Natural killer cell treated with Interleukin-12 subunit alpha and Interleukin-12 subunit beta and Interleukin-15 and Interleukin-18, amount 100 ng/mL, for 72 hours (primary cell): ENCODE results near the gene BAZ1A. TPM values are rescaled to one million over a fixed set of nuclear protein-coding genes. Genes with fewer than 3 reads are reported as not detected.
A peak's percentile ranks its signal among the peaks of the same experiment; 100 is the strongest.
"Not testable (repeated sequence)": the region's sequence is repeated elsewhere in the genome, so short reads cannot be mapped to it uniquely, and the experiment has no call there.

Source experiments
- ATAC-seq, 2 donors: fragments of 150-1000 bp; cut with Tn5 transposase in 1 of 2; sonication (Bioruptor Pico), chemical (Tn5 transposase) in 1 of 2; 2 replicates each; pipeline ENCODE4 v1.10.0; 2021
- DNase-seq: peaks from one replicate; pipeline ENCODE4 v3.0.0; 2022; ENCODE audit warnings: low spot score
- H3K27ac Mint-ChIP-seq, 2 donors: 1 replicate in 1 of 2; 2 replicates in 1 of 2; pipeline ENCODE4 v1.8.0; 2022; ENCODE audit warnings: mixed read lengths in 2 of 2, mild to moderate bottlenecking in 1 of 2, moderate library complexity in 1 of 2
- H3K27me3 Mint-ChIP-seq, 2 donors: 1 replicate in 1 of 2; 2 replicates in 1 of 2; pipeline ENCODE4 v1.8.0; 2022; ENCODE audit warnings: mixed read lengths in 2 of 2
- H3K36me3 Mint-ChIP-seq: one replicate; pipeline ENCODE4 v1.8.0; 2022; ENCODE audit warnings: mixed read lengths
- H3K4me1 Mint-ChIP-seq, 2 donors: 1 replicate in 1 of 2; 2 replicates in 1 of 2; pipeline ENCODE4 v1.8.0; 2022; ENCODE audit warnings: low read depth in 2 of 2, mixed read lengths in 2 of 2, mild to moderate bottlenecking in 1 of 2
- H3K4me3 Mint-ChIP-seq: one replicate; pipeline ENCODE4 v1.8.0; 2022; ENCODE audit warnings: mixed read lengths
- H3K9me3 Mint-ChIP-seq: 2 replicates; pipeline ENCODE4 v1.8.0; 2022; ENCODE audit warnings: mixed read lengths
- total RNA-seq, 2 donors: library from RNA; stranded (reverse); gene quantifications; one replicate each; pipeline ENCODE4 v1.2.3, GENCODE V29; 2022

The BAZ1A gene
- total RNA-seq, 2 donors from 2014 or later = 88.3 to 93.6 TPM

DNA sequence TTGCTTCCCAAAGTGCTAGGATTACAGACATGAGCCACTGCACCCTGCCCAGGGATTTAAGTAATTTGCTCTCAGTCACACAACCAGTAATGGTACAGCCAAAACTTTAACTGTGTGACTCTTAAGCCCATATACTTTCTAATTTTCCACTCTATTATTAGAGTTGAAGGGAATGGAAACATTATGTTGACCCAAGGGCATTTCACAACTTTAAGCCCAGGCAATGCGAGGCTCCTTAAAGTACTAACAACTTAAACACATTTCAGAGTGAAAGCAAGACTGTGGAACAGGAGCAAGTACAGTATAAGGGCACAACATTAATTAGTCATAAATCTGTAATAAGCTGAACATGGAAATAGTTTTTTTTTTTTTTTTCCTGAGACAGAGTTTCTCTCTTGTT, 39.8 kb downstream of the BAZ1A start:
- Mint-ChIP-seq H3K4me3 (no peak overlapping the region), H3K36me3 (no peaks in the 10 kb centered on the region), H3K9me3 (no peaks in the 10 kb centered on the region), H3K27me3 (no peaks in the 10 kb centered on the region), H3K27ac (peak overlapping the region; percentile 76 to 95), H3K4me1 (peaks cover 37 to 40% of the 10 kb centered on the region in 2 donors)
- ATAC-seq (no peak), DNase-seq (no peak)

DNA sequence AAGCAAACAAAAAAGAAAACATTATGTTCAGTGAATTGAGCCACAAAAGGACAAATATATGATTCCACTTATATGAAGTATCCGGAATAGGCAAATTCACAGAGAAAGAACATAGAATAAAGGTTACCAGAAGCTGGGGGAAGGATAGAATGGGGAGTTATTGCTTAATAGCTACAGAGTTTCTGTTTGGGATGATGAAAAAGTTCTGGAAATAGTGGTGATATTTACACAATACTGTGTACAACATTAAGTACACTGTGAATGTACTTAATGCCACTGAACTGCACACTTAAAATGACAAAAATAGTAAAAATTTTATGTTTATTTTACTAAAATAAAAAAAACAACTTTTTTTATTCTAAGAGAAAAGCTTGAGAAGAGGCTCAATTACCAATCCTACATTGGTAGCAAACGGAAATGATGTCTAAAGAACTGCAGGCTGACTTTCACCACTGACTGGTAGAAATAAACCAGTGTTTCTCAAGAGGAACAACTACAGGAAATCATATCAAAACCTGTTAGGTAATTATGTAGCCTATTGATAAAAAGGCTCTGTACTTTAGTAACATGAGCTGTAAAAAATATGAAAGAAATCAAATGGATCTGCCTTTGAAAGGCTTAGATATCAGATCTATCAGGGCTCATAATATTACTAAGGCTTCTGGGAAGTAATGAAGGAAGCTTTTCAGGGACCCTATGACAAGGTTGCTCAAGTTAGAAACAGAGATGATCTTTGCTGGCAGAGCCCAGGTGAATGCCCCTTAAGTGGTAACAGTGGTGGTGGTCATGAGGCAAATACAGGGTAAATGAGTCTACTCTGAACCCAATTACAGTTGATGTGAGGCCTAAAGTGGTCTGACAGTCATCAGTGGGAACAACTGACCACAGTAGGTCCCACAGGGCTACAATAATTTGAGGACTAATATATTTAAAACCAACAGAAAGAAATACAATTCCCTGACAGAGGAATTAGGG, 41.3 kb downstream of the BAZ1A start:
- Mint-ChIP-seq H3K9me3 (no peaks in the 10 kb centered on the region), H3K27ac (peak overlapping the region; percentile 76 to 95), H3K4me3 (peak overlapping the region; percentile 61), H3K36me3 (peaks cover 7% of the 10 kb centered on the region), H3K4me1 (peaks cover 45 to 48% of the 10 kb centered on the region in 2 donors), H3K27me3 (no peaks in the 10 kb centered on the region)
- DNase-seq (no peak), ATAC-seq (peak; percentile 80 to 83)

DNA sequence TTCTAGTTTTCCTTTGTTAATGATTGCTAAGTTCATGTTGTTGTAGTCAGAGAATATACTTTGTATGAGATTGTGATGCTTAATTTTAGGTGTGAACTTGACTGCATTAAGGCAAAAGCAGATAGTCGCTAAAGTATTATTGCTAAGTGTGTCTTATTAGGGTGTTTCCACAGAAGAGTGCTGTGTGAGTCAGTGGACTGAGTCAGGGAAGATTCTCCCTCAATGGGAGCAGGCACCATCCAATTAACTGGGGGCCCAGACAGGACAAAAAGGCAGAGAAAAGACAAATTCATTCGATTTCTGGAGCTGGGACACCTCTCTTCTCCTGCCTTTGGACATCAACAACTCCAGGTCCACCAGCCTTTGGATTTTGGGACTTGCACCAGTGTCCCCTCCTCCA, 48.5 kb downstream of the BAZ1A start:
- Mint-ChIP-seq H3K4me1 (peaks cover 31 to 35% of the 10 kb centered on the region in 2 donors), H3K9me3 (no peaks in the 10 kb centered on the region), H3K36me3 (peaks cover 24% of the 10 kb centered on the region), H3K27me3 (no peaks in the 10 kb centered on the region), H3K27ac (peak overlapping the region in 1 of 2 donors; percentile 55), H3K4me3 (no peak overlapping the region)
- DNase-seq (no peak), ATAC-seq (no peak)

DNA sequence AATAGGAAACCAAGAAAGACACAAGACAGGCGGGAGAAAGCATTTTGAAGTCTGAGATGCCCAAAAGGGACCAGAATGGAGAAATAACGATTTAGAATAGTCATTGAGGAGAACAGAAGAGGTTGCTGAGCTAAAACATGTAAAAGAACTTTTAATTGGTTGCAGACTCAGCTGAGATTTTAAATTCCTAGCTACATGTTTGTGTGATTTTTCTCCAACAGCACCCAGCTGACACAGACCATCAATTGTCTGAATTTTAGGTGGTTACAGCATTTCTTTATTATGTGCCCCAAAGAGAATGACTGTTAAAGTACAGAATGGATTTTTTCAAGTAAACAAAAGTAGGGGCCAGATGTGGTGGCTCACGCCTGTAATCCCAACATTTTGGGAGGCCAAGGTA, 50.3 kb downstream of the BAZ1A start:
- ATAC-seq (no peak), DNase-seq (no peak)
- Mint-ChIP-seq H3K9me3 (no peaks in the 10 kb centered on the region), H3K4me3 (no peak overlapping the region), H3K36me3 (peaks cover 29% of the 10 kb centered on the region), H3K4me1 (peaks cover 26 to 28% of the 10 kb centered on the region in 2 donors), H3K27ac (peak overlapping the region; percentile 1 to 36), H3K27me3 (no peaks in the 10 kb centered on the region)

DNA sequence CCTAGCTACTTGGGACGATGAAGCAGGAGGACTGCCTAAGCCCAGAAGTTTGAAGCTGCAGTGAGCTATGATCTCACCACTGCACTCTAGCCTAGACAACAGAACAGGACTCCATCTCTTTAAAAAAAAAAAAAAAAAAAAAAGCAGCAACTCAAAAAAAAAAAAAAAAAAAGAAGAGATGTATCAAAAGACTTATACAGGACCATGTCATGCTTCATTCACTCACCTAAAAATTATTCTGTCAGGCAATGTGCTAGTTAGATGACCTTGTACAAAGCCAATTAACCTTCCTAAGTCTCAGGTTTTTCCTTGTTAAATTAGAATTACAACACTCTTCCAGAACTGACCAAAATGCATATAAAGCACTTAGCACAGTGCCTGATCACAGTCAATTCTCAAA, 50.9 kb downstream of the BAZ1A start:
- ATAC-seq = no peak
- Mint-ChIP-seq H3K4me1 (peaks cover 21 to 22% of the 10 kb centered on the region in 2 donors), H3K27me3 (no peaks in the 10 kb centered on the region), H3K27ac (peak overlapping the region; percentile 1 to 36), H3K4me3 (no peak overlapping the region), H3K36me3 (peaks cover 24% of the 10 kb centered on the region), H3K9me3 (no peaks in the 10 kb centered on the region)
- DNase-seq = no peak

DNA sequence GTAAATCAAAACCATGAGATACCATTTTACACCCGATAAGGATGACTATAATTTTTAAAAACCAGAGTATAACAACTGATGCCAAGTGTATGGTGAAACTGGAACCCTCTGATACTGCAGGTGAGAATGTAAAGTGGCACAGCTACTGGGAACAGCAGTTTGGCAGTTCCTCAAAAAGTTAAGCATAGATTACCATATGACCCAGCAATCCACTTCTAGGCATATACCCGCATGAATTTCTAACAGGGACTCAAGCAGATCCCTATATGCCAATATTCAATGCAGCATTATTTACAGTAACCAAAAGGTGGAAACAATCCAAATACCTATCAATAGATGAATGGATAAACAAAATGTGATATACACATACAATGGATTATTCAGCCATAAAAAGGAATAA, 57.4 kb downstream of the BAZ1A start:
- DNase-seq (no peak), ATAC-seq (no peak)
- Mint-ChIP-seq H3K36me3 (peaks cover 11% of the 10 kb centered on the region), H3K27me3 (no peaks in the 10 kb centered on the region), H3K4me1 (peaks cover 0 to 8% of the 10 kb centered on the region in 2 donors), H3K9me3 (no peaks in the 10 kb centered on the region), H3K4me3 (no peak overlapping the region), H3K27ac (no peak overlapping the region)

DNA sequence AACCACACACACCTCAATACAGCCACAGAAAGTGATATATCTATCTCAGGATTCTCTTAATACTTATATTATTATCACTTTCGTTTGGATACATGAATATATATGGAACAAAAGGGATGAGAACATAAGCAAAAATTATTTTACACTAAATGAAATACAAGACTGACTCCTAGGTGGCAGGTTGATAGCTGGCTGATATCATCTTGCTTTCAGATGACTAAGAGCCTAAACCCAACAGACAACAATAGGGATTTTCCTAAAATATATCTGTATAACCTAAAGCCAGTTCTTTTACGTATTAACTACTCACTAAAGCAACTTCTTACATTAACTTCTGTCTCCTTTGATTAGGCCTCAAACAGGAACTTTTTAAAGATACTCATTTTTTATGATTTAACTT, 65.1 kb downstream of the BAZ1A start:
- peaks cover 25% of the 10 kb centered on the region for H3K36me3 Mint-ChIP-seq
- H3K4me3 Mint-ChIP-seq = no peak overlapping the region
- peaks cover 8 to 12% of the 10 kb centered on the region in 2 donors for H3K4me1 Mint-ChIP-seq
- peaks cover 3% of the 10 kb centered on the region for H3K9me3 Mint-ChIP-seq
- no peak for ATAC-seq
- no peaks in the 10 kb centered on the region for H3K27me3 Mint-ChIP-seq
- H3K27ac Mint-ChIP-seq = no peak overlapping the region
- DNase-seq = no peak

DNA sequence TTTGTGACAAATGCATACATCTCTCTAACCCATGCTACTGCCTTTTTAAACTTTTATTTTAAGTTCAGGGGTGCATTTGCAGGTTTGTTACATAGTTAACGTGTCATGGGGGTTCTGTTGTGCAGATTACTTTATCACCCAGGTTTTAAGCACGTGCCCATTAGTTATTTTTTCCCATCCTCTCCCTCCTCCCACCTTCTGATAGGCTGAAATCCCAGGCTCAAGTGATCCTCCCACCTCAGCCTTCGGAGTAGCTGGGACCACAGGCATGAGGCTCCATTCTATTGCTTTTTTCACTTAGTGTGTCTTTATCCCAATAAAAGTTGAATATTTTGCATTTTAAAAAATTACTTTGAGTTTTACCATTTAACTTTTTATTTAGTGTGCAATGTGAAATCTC, 68.9 kb downstream of the BAZ1A start:
- Mint-ChIP-seq H3K27ac (no peak overlapping the region), H3K9me3 (peaks cover 3% of the 10 kb centered on the region), H3K27me3 (no peaks in the 10 kb centered on the region), H3K4me3 (no peak overlapping the region), H3K36me3 (peaks cover 31% of the 10 kb centered on the region), H3K4me1 (peaks cover 0 to 6% of the 10 kb centered on the region in 2 donors)
- no peak for DNase-seq
- no peak for ATAC-seq

DNA sequence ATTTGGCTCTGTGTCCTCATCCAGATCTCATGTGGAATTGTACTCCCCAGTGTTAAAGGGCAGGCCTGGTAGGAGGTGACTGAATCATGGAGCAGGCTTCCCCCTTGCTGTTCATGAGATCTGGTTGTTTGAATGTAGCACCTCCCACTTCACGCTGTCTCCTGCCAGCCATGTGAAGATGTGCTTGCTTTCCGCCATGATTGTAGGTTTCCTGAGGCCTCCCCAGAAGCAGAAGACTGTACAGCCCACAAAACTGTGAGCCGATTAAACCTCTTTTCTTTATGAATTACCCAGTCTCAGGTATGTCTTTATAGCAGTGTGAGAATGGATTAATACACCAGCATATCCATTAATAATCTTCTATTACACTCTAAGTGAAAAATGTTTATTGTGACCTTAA, 70.2 kb downstream of the BAZ1A start:
- H3K27ac Mint-ChIP-seq = no peak overlapping the region
- DNase-seq (no peak), ATAC-seq (no peak)
- peaks cover 0 to 6% of the 10 kb centered on the region in 2 donors for H3K4me1 Mint-ChIP-seq
- H3K4me3 Mint-ChIP-seq = no peak overlapping the region
- H3K27me3 Mint-ChIP-seq = no peaks in the 10 kb centered on the region
- peaks cover 40% of the 10 kb centered on the region for H3K36me3 Mint-ChIP-seq
- H3K9me3 Mint-ChIP-seq = peaks cover 3% of the 10 kb centered on the region

DNA sequence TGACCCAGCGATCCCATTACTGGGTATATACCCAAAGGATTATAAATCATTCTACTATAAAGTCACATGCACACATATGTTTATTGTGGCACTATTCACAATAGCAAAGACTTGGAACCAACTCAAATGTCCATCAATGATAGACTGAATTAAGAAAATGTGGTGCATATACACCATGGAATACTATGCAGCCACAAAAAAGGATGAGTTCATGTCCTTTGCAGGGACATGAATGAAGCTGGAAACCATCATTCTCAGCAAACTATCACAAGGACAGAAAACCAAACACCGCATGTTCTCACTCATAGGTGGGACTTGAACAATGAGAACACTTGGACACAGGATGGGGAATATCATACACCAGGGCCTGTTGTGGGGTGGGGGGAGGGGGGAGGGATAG, 76.3 kb downstream of the BAZ1A start:
- H3K9me3 Mint-ChIP-seq, H3K4me1 Mint-ChIP-seq, H3K27ac Mint-ChIP-seq, H3K4me3 Mint-ChIP-seq, H3K27me3 Mint-ChIP-seq, ATAC-seq, DNase-seq: not testable (repeated sequence)
- peaks cover 23% of the 10 kb centered on the region for H3K36me3 Mint-ChIP-seq

DNA sequence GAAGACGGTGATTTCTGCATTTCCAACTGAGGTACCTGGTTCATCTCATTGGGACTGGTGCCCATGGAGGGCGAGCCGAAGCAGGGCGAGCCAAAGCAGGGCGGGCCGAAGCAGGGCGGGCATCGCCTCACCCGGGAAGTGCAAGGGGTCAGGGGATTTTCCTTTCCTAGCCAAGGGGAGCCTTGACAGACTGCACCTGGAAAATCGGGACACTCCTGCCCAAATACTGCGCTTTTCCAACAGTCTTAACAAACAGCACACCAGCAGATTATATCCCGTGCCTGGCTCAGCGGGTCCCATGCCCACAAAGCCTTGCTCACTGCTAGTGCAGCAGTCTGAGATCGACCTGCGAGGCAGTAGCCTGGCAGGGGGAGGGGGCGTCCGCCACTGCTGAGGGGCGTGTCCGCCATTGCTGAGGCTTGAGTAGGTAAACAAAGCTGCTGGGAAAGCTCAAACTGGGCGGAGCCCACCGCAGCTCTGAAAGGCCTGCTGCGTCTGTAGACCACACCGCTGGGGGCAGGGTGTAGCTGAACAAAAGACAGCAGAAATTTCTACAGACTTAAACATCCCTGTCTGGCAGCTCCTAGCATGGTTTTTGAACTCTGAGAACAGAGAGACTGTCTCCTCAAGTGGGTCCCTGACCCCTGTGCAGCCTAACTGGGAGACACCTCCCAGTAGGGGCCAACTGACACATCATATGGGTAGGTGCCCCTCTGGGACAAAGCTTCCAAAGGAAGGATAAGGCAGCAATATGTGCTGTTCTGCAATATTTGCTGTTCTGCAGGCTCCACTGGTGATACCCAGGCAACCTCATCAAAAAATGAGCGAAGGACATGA, 77.2 kb downstream of the BAZ1A start:
- Mint-ChIP-seq H3K27me3 (no peaks in the 10 kb centered on the region), H3K4me3 (no peak overlapping the region), H3K9me3 (no peaks in the 10 kb centered on the region), H3K27ac (no peak overlapping the region), H3K36me3 (peaks cover 23% of the 10 kb centered on the region), H3K4me1 (peaks cover 0 to 6% of the 10 kb centered on the region in 2 donors)
- DNase-seq (no peak), ATAC-seq (no peak)

DNA sequence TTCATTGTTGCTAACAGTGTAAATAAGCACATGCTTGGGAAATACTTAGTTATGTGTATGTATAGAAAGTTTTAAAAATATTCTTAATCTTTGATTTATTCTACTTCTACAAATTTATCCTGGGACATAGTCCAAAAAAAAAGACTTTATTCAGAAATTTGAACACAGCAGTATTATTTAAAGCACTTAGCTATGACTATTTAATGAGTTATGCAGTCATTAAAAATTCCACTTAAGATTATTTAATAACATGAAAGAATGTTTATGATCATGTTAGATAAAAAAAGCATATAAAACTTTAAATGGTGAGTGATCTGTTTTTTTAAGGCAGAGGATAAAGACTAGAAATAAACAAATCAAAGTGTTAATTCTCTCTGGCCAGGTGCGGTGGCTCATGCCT, 78.3 kb downstream of the BAZ1A start:
- Mint-ChIP-seq H3K4me3 (no peak overlapping the region), H3K9me3 (no peaks in the 10 kb centered on the region), H3K36me3 (peaks cover 14% of the 10 kb centered on the region), H3K27ac (no peak overlapping the region), H3K4me1 (no peaks in the 10 kb centered on the region), H3K27me3 (no peaks in the 10 kb centered on the region)
- DNase-seq (no peak), ATAC-seq (no peak)

DNA sequence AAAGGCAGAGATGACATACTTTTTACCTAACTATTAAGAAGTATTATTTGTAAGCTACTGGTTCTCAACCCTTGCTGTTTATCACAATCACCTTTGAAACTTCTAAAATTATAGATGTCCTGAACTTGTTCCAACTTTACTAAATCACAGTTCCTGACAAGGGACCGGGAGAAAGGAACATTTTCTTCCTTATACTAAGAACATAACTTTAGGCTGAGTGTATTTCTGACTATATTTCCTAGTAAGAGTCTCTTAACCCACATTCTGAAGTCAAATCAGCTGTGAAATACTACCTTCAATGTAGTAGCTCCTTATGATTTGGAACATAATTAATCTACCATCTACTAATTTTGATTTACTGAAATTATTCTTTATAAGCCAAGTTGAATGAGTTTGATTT, 80.2 kb downstream of the BAZ1A start:
- peaks cover 11% of the 10 kb centered on the region for H3K36me3 Mint-ChIP-seq
- no peak for ATAC-seq
- no peaks in the 10 kb centered on the region for H3K27me3 Mint-ChIP-seq
- no peaks in the 10 kb centered on the region for H3K4me1 Mint-ChIP-seq
- no peak for DNase-seq
- H3K27ac Mint-ChIP-seq = no peak overlapping the region
- H3K4me3 Mint-ChIP-seq = no peak overlapping the region
- no peaks in the 10 kb centered on the region for H3K9me3 Mint-ChIP-seq

DNA sequence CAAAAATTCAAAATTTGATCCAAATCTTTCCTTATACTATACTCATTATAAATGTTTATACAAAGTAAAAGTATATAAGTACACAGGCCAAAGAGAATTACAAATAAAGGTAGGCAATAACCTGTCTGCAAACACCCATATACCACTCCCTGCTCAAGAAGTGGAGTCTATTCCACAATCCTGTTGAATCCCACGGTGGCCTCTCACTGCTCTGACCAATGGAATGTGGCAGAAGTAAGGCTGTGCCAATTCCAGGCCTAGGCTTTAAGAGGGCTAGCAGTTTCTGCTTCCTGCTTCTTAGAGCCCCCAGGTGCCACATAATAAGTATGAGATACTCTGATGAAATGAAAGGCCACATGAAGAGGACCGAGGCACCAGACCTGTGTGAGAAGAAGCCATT, 80.9 kb downstream of the BAZ1A start:
- DNase-seq = no peak
- peaks cover 11% of the 10 kb centered on the region for H3K36me3 Mint-ChIP-seq
- H3K4me1 Mint-ChIP-seq = no peaks in the 10 kb centered on the region
- H3K4me3 Mint-ChIP-seq = no peak overlapping the region
- no peaks in the 10 kb centered on the region for H3K27me3 Mint-ChIP-seq
- no peaks in the 10 kb centered on the region for H3K9me3 Mint-ChIP-seq
- H3K27ac Mint-ChIP-seq = peak overlapping the region in 1 of 2 donors; percentile 26
- ATAC-seq = no peak
